ENCODE results near the gene GAREM2.

The GAREM2 gene

DNA sequence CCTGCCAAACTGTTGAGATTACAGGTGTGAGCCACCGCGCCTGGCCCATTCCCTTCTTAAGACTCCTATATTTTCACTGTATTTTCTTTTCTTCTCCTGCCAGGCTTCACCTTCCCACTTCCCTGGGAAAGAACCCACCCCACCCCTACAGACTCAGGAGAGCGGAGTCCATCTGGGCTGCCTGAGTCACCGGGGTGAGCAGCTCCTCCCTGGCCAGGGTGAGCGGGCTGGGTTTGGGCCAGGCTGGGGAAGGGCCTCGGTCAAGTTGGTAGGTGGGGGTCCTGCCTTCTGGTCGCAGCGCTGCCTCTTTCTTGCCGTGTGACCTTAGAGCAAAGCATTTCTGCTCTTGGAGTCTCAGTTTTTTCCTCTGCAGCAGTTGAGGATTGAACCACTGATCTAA is 2.1 kb upstream of the GAREM2 start:
- no peak for DNase-seq

DNA sequence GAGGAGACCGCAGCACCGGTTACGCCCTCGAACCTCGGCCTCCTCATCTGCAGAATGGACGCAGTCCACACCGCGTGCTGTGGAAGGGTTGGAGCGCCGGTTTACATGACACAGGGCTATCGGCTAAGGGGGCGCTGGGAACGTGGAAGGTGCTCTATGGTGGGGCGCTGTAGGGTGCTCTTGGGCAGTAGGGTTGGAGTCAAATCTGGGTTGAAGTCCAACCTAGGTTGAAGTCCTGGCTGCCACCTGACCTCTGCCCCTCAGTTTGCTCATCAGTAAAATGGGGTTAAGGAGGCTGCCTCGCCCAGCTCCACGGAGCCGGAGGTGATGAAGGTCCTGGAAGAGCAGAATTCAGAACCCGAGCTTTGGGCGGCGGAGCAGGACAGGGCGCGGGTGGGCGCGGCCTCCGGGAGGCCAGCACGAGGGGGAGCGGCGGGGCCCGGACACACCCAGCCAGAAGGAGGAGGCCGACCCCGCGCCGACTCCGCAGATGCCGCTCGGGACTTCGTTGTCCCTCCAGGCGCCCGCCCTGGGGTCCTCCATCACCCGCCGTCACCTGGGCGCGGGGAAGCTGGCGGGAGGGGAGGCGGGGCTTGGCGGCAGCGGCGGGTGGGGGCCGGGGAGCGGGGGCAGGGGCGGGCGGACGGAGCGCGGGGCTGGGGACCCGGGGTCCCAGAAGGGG is 558 bp upstream of the GAREM2 start:
- DNase-seq = no peak

DNA sequence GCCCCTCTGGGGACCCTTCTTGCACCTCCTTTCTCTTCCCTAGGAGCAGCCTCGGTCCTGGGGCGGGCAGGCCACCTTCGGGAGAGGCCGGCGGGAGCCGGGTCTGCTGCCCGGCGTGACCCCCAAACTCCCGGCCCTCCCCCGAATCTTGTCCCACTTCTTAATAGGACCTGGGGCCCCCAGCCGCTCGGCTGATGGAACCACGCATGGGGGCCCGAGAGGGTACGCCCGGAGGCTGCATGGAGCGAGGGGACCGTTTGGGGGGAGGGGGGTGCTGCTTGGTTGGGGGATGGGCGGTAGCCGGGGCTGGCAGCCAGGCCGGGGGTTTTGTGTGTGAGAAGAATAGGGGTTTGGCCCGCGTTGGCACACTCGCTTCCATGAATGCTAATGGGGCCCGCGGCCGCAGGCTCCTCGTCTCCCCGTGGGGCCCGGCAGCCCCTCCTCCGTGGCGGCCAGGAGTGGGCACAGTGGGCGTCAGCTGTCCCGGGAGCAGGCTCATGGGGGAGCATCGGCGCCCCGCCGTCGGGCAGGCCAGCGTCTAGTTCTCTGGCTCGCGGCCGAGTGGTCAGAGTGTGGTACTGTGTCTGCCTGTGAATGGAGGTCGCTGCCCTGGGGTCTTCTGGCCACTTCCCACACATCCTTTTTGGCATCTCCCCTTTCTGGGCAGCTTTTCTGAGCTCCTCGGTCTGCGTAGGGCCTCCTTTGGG is 1.0 kb downstream of the GAREM2 start:
- DNase-seq = no peak

DNA sequence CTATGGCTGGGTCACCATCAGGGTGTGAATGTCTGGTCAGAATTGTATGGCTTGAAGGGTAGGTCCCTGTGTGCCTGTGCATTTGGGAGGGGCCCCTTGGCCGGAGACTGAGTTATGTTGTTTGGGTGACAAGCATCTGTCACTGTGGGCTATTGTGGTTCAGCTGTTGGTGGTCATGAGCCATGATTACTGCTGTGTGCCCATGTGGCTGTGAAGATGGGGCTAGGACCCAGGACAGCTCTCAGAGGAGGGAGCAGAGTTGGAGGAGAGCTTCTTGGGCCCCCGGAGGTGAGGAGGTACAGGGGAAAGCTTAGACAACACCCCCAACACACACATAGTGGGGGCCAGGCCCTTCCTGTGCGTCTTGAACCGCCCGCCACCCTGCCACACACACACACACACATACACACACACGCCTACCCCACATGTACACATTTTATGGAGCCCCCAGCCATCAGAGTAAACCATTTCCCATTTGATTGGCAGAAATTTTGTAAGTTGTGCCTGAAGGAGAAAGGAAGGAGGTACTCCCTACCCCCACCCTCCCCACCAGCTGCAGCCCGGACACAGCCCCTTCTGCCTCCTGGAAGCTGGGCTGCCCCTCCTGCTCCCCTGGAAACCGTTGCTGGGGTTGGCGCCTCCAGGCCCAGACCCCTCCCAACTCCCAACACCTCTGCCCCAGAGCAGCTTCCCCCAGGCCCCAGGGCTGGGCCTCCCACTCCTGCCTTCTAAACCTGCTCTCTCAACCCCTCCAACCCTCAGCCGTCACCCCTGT is 2.0 kb downstream of the GAREM2 start:
- no peak for DNase-seq

DNA sequence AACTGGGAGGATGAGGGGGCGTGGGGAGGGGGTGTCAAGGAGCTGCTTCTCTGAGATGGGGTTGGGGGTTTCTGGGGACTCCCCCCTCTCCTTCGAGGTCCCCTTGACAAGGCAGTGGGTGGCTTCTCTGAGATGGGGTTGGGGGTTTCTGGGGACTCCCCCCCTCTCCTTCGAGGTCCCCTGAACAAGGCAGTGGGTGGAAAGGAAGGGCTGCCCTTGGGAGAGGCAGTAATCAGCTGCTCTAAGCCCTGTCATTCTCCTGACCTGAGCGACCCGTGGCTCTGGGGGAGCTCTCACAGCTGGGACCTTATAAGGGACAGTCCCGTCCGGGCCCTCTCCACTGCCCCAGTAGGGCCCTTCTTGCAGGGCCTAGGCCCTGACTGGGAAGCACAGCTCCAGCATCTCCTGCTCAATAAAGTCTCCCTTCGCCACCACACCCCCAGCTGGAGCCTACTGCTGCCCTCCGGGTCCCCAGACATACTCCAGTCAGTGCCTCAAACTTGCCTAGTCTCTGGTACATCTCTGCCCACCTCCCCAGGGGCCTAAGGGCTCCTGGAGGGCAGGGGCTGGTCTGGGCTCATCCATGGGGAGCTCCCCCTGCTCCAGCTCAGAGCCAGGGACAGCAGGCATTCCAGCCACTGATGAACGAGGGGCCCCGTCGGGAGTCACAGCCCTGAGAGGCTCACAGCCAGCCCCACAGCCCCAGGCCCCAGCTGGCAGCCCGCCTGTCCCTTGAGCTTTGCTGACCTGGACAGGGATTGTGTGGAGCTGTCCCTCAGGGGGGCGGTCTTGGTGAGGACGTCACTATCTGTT is 2.8 kb downstream of the GAREM2 start:
- DNase-seq = no peak

DNA sequence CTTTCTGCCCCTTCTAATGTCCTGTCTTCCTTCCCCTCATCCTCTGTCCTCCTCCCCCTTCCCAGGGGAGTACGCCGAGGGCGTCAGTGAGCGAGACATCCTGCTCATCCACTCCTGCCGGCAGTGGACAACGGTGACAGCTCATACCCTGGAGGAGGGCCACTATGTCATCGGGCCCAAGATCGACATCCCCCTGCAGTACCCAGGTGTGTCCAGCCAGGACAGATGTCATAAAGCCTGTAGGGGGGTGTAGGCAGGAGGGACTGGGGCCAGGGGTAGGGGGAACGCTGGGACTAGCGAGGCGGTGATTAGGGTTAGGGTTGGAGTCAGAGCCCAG is 3.4 kb downstream of the GAREM2 start:
- no peak for DNase-seq

DNA sequence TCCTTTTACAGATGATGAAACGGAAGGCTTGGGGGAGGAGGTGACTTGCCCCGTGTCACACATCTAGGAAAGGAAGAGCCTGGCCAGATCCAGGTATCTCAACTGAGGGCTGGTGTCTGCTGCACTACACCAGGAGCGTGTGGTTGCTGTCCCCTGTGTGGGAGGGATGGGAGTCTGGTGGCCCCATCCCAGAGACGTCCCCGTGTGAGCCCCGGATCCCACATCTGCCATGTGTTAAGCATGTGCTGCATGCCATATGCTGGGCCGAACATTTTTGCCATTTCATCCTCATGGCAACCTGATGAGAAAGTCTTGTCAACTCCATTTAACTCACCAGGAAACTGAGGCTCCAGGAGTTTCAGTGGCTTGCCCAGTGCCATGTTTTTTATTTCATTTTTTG is 4.2 kb downstream of the GAREM2 start:
- no peak for DNase-seq

DNA sequence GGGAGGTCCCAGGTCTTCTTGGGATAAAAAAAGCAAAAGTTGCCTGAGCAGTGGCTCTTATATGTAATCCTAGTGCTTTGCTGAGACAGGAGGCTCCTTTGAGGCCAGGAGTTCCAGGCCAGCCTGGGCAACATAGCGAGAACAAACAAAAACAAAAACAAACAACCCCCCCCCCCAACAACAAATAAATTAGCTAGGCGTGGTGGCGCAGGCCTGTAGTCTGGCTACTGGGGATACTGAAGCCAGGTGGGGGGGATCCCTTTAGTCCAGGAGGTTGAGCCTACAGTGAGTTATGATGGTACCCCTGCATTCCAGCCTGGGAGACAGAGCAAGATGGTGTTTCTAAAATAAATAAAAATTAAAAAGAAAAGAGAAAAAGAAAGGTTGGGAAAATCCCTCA is 5.4 kb downstream of the GAREM2 start:
- DNase-seq = no peak

DNA sequence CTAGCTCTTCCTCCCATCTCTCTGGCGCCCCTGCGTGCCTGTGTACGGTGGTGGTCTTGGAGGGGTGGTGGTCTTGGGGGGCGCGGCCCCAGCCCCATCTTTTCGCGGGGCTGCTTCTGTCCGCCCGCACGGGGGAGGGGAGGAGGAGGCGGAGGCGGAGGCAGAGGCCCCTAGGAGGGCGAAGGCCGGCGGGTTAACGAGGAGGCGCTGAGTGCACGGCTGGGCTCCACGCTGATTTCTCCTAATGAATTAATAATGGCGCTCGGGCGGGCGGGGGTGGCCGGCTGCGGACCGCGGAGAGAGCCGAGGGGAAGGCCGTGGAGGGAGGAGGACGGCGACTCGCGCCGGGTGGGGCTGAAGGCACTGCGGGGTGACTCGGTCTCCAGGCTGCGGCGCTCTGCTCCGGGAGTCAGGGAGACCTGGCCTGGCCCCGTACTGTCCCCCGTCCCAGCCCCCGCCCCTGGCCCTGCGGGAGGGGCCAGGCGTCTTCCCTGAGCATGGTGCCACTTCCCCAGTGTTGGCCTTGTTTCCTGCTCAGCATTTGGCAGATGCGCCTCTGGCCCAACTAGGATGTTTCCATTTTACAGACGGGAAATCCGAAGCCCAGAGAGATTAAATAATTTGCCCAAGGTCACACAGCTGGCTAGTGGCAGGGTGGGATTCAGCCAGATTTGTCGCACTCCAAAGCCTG is 6.0 kb downstream of the GAREM2 start:
- no peak for DNase-seq

DNA sequence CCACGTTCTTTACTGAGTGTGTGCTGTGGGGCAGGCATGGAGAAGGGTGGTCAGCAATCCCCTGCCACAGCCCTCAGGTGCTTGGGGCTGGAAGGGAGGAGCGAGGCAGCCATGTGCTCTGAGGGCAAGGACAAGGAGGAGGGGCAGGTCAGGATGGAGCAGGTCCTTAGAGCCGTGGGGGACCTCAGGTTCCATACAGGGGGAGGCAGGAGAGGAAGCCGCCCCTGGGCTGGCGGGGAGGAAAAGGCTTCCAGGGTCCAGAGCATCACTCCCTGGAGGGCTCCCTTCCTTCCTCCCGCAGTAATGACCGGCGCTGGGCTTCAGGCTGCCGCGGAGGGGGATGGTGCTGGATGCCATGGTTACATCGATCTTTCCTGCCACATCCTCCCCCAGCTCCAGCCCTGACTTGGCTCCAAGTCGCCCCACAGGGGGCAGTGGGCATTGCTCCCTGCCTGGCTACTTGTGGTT is 6.6 kb downstream of the GAREM2 start:
- no peak for DNase-seq

DNA sequence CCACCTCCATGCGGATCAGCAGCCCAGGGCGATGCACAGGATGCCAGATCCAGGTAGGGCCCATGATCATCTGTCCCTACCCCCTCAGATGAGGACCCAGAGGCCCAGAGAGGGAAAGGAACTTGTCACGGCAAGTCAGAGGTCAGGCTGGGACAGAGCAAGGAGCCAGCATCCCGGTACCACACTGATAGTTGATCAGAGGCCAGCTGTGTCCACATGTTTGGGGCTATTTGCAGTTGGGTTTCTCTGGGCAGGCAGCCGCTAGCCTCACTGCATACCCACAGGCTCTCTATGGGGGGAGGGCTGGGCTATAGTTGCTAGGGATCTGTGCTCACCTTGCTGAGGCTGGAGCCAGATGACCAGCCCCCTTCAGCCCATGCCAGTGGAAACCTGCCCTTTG is 9.6 kb downstream of the GAREM2 start:
- no peak for DNase-seq

DNA sequence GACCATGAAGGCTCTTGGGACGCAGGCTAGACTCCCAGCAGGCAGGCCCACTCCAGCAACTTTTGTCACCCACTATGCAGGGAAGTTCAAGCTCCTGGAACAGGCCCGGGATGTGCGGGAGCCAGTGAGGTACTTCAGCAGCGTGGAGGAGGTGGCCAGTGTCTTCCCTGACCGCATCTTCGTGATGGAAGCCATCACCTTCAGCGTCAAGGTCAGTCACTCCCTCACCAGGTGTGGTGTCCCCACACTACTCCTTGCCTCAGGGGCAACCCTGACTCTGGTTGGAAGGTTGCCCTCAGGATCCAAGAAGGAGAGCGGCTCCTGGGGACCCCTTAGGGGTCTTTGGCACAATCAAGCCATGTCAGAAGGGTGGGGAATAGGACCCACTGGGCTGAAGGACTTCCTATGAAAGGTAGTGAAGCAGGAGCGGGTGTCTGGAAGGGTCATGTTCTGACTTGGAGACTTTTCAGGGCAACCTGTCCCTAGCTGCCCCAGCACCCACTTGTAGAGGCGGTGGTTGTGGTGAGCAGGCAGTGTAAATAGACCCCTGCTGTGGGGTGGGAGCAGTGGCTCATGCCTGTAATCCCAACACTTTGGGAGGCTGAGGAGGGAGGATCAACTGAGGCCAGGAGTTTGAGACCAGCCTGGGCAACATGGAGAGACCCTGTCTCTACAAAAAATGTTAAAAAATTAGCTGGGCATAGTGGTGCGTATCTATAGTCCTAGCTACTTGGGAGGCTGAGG is 10.2 kb downstream of the GAREM2 start:
- no peak for DNase-seq

DNA sequence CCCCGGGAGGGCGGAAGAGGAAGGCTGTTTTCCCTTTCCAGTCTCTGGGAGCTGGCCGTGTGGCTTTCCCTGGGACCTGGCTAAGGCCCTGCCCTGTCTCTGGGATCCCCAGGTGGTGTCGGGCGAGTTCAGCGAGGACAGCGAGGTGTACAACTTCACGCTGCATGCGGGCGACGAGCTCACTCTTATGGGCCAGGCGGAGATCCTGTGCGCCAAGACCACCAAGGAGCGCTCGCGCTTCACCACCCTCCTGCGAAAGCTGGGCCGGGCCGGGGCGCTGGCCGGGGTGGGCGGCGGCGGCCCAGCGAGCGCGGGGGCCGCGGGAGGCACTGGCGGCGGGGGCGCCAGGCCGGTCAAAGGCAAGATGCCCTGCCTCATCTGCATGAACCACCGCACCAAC is 11.2 kb downstream of the GAREM2 start:
- DNase-seq = no peak

DNA sequence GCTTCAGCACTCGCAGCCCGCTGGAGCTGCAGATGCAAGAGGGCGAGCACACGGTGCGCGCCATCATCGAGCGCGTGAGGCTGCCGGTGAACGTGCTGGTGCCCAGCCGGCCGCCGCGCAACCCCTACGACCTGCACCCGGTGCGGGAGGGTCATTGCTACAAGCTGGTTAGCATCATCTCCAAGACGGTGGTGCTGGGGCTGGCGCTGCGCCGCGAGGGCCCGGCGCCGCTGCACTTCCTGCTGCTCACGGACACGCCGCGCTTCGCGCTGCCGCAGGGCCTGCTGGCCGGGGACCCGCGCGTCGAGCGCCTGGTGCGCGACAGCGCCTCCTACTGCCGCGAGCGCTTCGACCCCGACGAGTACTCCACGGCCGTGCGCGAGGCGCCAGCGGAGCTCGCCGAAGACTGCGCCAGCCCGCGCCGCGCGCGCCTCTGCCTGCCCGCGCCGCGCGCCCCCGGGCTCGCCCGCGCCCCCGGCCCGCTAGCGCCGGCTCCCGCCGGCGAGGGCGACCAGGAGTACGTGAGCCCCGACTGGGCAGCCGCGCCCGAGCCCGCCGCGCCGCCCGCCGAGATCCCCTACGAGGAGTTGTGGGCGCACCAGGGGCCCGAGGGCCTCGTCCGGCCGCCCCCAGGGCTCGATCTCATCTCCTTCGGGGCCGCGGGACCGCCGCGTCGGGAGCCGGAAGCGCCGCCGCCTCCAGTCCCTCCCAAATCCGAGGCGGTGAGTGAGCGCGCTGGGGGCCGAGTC is 11.8 kb downstream of the GAREM2 start:
- peak; percentile 82 to 83 for DNase-seq

DNA sequence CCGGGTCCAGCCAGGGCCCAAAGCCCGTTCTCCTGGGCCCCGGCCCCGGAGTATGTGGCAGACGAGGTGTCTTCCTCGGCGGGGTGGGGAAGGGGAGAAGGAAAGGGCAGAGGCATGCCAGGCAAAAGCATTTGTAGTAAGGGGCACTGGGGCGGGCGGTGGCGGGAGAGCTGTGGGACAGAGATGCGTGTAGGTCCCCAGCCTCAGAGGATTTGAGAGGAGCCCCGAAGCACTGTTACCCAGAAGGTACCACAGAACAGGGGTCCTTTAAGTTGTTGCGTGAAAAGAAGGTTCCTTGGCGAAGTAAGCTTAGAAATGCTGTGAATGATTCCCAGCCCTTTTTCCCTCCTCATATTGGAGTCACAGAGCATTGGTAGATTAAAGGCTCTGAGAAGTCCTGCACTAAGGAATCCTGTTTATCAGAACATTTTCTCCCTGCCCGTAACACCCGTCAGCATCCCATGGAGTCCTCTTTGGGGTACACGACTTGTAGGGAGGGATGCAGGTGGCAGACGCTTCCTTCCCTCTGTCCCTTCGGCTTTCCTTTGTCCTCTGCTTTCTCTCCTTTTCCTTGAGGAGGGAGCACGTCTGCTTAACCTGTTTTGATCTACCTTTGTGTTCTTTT is 12.5 kb downstream of the GAREM2 start:
- no peak for DNase-seq

DNA sequence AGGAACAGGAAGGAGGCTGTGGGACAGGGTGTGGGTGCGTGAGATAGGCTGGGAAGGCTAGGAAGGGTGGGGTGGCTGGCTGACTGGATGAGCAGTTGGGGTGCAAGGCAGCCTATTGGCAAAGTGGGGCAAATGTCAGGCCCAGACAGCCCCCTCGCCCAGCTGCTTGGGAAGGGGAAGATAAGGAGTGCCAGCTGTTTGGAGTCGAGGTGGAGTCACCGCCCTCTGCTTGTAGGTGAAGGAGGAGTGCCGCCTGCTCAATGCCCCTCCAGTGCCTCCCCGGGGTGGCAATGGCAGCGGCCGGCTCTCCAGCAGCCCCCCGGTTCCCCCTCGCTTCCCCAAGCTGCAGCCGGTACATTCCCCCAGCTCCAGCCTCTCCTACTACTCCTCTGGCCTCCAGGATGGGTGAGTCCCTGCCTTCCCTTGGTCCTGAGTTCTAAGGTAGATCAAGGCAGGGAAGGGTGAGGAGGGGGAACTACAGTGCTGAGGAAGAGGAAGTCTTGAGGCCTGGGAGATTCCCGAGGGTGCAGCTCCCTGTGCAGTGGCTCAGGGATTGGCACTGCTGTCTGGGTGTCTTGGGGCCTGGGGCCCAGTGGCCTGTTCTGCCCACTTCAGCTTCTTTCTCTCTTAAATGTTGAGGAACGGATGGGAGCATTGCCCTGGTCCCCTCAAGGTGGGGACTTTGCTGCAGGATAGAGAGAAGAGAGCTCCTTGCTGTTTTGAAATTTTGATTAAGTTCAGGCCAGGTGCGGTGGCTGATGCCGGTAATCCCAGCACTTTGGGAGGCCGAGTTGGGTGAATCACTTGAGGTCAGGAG is 13.3 kb downstream of the GAREM2 start:
- no peak for DNase-seq

DNA sequence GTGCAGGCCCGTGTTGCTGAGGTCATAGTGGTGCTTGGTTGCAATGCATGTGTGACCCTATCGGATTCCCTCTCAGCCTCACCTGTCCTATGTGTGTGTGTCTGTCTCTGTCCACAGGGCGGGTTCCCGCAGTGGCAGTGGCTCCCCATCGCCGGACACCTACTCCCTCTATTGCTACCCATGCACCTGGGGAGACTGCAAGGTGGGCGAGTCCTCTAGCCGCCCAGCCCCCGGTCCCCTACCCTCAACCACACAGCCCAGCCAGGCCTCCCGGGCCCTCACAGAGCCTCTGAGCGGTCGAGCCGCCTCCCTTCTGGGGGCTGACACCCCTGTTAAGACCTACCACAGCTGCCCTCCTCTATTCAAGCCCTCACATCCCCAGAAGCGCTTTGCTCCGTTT is 14.2 kb downstream of the GAREM2 start:
- no peak for DNase-seq

DNA sequence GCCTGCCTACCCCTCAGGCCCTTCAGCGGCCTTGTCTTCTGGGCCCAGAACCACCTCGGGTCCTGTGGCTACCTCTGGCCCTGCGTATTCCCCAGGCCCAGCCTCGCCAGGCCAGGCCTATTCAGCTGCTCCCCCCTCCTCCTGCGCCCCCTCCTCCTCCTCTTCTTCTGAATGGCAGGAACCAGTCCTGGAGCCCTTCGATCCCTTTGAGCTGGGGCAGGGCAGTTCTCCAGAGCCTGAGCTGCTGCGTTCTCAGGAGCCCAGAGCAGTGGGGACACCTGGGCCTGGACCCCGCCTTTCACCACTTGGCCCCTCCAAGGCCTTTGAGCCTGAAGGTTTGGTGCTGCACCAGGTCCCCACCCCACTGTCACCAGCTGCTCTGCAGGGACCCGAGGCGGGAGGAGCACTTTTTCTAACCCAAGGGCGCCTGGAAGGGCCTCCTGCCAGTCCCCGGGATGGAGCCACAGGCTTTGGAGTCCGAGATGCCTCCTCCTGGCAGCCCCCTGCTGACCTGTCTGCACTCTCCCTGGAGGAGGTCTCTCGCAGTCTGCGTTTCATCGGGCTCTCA is 14.7 kb downstream of the GAREM2 start:
- DNase-seq = no peak

DNA sequence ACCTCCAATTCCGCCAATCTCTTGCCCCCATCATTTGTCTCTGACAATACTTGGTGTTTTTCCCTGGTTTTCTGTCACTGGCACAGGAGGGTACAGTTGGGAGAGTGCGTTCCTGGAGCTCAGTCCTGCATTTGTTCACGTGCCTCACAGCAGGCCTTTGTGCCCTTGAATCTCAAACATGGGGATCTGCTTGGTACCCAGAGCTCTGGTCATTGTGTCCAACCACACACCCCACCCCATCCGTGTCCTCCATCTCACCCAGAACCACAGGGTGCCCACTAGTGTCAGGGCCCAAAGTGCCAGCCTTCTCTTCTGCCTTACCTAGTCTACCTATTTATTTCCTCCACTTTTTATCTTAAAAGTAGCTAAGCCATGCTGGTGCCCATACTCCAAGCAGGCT is 16.2 kb downstream of the GAREM2 start:
- DNase-seq = no peak

All from stimulated activated CD4-positive, alpha-beta T cell treated with anti-CD3 and anti-CD28 coated beads, Interleukin-4, amount 100 ng/mL, for 4 hours (primary cell).